Nephron progenitor cell (in vitro differentiated cells): ENCODE data around the gene CPXM2.

ENCODE experiments used
- DNase-seq: peaks from one replicate; pipeline ENCODE4 v3.0.0; 2021
- H3K27ac Mint-ChIP-seq: 2 replicates; pipeline ENCODE4 v1.8.0; 2021; ENCODE audit warnings: mild to moderate bottlenecking, moderate library complexity, mixed read lengths
- H3K27me3 Mint-ChIP-seq: 2 replicates; pipeline ENCODE4 v1.8.0; 2021; ENCODE audit warnings: mild to moderate bottlenecking, low read depth, mixed read lengths; ENCODE audit not compliant: poor library complexity
- H3K36me3 Mint-ChIP-seq: 2 replicates; pipeline ENCODE4 v1.8.0; 2021; ENCODE audit warnings: low read depth, mixed read lengths
- H3K4me1 Mint-ChIP-seq: 2 replicates; pipeline ENCODE4 v1.8.0; 2021; ENCODE audit warnings: mixed read lengths
- H3K4me3 Mint-ChIP-seq: 2 replicates; pipeline ENCODE4 v1.8.0; 2021; ENCODE audit warnings: mild to moderate bottlenecking, moderate library complexity, mixed read lengths
- H3K9me3 Mint-ChIP-seq: 2 replicates; pipeline ENCODE4 v1.8.0; 2021; ENCODE audit warnings: mild to moderate bottlenecking, moderate library complexity, mixed read lengths
- TF ChIP-seq, protein P1 (sequence below): fragments of 200-600 bp; sonication (generic); IDR thresholded peaks from 2 replicates; pipeline ENCODE4 v1.5.0; 2021; ENCODE audit warnings: antibody characterized with exemption

The CPXM2 gene

DNA sequence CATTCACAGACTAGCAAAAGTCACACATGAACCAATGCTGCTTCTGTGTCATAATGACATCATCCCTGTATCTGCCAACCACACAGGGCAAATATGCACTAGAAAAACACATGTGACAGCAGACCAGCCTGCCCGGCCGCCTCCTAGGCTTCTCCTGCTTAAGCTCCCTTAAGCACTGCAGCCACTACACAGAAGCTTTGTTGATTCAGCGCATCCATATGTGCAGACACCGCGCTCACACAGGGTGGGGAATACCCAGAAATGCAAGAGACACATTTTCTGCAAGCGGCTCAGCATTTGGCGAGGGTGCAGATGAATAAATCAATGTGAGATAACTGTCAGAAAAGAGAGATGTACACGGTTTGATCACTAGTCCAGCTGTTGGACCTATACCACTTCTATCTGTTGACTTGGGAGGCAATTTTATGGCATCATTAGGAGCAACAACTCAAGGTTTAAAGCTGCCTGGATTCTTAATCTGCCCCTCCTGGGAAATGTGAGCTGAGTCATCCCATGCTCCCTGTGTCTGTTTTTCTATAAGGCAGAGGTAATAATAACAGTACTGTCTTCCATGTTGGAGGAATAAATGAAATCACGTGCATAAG, 33.4 kb downstream of the CPXM2 start:
- no peak overlapping the region for H3K27ac Mint-ChIP-seq
- H3K9me3 Mint-ChIP-seq: no peaks in the 10 kb centered on the region

DNA sequence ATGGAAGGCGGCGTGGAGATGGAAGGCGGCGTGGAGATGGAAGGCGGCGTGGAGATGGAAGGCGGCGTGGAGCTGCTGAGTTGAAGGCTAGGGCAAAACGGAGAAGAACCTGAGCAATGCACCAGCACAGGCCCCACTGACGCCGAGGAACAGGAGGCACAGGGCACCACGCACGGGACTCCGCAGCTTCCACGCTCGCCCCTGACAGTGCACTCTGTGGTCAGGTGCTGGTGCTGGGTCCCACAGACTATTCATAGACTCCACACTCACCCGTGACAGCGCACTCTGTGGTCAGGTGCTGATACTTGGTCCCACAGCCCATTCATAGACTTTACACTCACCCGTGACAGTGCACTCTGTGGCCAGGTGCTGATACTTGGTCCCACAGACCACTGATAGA, 34.0 kb downstream of the CPXM2 start:
- Mint-ChIP-seq H3K36me3 (no peaks in the 10 kb centered on the region), H3K4me1 (peaks cover 13% of the 10 kb centered on the region), H3K27ac (no peak overlapping the region), H3K27me3 (peaks cover 9% of the 10 kb centered on the region), H3K4me3 (no peak overlapping the region), H3K9me3 (no peaks in the 10 kb centered on the region)
- TF ChIP-seq, protein P1, sequence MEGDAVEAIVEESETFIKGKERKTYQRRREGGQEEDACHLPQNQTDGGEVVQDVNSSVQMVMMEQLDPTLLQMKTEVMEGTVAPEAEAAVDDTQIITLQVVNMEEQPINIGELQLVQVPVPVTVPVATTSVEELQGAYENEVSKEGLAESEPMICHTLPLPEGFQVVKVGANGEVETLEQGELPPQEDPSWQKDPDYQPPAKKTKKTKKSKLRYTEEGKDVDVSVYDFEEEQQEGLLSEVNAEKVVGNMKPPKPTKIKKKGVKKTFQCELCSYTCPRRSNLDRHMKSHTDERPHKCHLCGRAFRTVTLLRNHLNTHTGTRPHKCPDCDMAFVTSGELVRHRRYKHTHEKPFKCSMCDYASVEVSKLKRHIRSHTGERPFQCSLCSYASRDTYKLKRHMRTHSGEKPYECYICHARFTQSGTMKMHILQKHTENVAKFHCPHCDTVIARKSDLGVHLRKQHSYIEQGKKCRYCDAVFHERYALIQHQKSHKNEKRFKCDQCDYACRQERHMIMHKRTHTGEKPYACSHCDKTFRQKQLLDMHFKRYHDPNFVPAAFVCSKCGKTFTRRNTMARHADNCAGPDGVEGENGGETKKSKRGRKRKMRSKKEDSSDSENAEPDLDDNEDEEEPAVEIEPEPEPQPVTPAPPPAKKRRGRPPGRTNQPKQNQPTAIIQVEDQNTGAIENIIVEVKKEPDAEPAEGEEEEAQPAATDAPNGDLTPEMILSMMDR: no peak
- DNase-seq: no peak

More for the DNA sequence above, 33.4 kb downstream of the CPXM2 start:
- no peak for DNase-seq
- TF ChIP-seq, protein P1: no peak
- H3K27me3 Mint-ChIP-seq: peaks cover 7% of the 10 kb centered on the region
- H3K36me3 Mint-ChIP-seq: no peaks in the 10 kb centered on the region
- H3K4me1 Mint-ChIP-seq: peaks cover 13% of the 10 kb centered on the region
- H3K4me3 Mint-ChIP-seq: no peak overlapping the region

DNA sequence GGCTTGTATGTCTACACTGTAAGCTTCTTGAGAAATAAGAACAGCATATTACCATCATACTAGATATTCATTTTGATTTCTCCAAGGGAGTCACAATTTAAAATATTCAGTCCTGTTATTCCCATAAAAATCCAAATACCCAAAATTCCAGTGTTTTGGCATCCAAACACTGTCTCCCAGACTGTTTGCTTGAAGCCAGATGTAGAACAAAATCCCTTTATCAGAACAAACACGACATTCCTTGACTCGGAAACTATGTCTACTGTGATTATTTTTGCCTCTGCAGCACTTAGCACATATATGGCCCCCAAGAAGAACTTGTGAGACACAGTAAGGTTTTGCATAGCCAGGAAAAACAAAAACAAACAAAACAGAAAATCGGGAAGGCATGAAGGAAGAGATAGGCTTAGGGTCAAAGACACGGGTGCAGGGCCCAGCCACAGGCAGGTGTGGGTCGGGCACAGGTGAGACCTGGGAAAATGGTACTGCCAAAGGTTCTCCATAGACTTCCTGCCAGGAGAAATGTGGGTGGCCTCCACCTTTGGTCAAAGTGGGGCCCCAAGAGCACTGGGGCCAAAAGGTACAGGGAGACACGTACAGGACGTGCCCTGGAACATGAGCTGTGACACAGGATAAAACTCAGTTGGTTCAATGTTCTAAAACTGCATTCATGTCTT, 36.5 kb downstream of the CPXM2 start:
- Mint-ChIP-seq H3K27ac (no peak overlapping the region), H3K4me1 (peaks cover 13% of the 10 kb centered on the region), H3K36me3 (no peaks in the 10 kb centered on the region)

DNA sequence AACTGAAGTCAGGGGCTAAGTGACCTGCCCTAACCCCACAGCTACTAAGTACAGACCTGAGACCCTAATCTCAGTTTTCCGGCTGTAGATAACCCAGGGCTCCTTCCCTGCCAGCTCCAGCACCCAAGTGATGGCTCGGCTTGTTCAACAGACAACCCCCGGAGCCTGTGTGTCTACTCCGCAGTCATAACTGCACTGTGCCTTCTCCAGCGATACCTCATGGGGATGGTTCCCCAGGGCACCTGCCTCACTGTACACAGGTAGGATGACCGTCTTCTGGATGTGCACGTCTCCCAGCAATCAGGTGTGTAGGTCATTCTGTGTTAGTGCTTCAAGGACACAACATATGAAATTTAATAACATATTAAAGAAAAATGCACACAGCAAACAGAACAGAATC, 37.1 kb downstream of the CPXM2 start:
- Mint-ChIP-seq H3K4me3 (no peak overlapping the region), H3K4me1 (peaks cover 13% of the 10 kb centered on the region), H3K27me3 (peaks cover 6% of the 10 kb centered on the region), H3K36me3 (no peaks in the 10 kb centered on the region), H3K9me3 (no peaks in the 10 kb centered on the region), H3K27ac (no peak overlapping the region)
- no peak for DNase-seq
- TF ChIP-seq, protein P1: no peak

More for the DNA sequence above, 36.5 kb downstream of the CPXM2 start:
- H3K27me3 Mint-ChIP-seq: peaks cover 9% of the 10 kb centered on the region
- TF ChIP-seq, protein P1: no peak
- no peaks in the 10 kb centered on the region for H3K9me3 Mint-ChIP-seq
- no peak for DNase-seq
- no peak overlapping the region for H3K4me3 Mint-ChIP-seq

DNA sequence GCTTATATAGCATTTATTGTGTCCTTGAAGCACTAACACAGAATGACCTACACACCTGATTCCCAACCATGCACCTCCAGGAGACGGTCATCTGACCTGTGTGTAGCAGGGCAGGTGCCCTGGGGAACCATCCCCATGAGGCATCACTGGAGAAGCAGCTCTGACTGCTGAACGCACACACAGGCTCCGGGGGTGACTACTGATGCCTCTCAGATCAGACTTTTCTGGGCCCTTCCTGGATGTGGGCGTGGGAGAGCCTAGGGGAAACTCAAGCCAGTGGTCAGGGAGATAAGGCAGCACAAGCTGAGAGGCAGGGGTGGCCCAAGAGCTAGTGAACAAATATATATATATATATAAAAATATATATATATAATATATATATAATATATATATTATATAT, 37.6 kb downstream of the CPXM2 start:
- TF ChIP-seq, protein P1: no peak
- no peak for DNase-seq
- Mint-ChIP-seq H3K9me3 (no peaks in the 10 kb centered on the region), H3K36me3 (no peaks in the 10 kb centered on the region), H3K27me3 (peaks cover 6% of the 10 kb centered on the region), H3K4me3 (no peak overlapping the region), H3K4me1 (peaks cover 13% of the 10 kb centered on the region), H3K27ac (no peak overlapping the region)

DNA sequence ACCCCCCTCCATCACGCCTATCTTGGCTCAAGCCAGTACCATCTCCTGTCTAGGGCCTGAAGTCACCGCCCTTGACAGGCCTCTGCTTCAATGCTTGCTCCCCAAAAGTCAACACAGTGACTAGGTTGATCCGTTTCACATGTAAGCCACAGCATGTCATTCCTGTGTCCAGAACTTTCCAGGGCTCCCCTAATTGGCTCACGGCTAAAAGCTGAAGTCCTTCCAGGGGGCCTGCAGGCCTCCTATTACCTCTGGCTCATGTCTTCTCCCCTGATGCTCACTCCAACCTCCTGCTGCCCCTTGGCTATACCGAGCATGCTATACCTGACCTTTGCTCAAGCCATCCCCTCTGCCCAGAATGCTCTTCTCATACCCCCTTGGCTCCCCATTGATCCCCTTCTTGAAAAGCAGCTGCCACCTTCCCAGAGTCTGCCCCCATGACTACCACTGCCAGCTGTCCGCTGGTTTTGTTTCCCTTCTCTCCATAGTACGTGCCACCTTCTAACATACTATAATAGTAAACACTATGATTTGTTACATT, 39.1 kb downstream of the CPXM2 start:
- no peak for DNase-seq
- Mint-ChIP-seq H3K4me3 (no peak overlapping the region), H3K27me3 (peaks cover 6% of the 10 kb centered on the region), H3K27ac (no peak overlapping the region), H3K4me1 (peaks cover 5% of the 10 kb centered on the region), H3K9me3 (no peaks in the 10 kb centered on the region), H3K36me3 (no peaks in the 10 kb centered on the region)
- TF ChIP-seq, protein P1: no peak
